Measurements from ENCODE around the gene HYAL3. TPM values are rescaled to one million over a fixed set of nuclear protein-coding genes. Genes with fewer than 3 reads are reported as not detected.
A peak's percentile ranks its signal among the peaks of the same experiment; 100 is the strongest.

The HYAL3 gene
- total and polyA plus RNA-seq, 2 of the 13 experiments (the other 11 are each of a cell fraction or from before 2014, with no cell fraction given), result 5.5 to 10.4 TPM

DNA sequence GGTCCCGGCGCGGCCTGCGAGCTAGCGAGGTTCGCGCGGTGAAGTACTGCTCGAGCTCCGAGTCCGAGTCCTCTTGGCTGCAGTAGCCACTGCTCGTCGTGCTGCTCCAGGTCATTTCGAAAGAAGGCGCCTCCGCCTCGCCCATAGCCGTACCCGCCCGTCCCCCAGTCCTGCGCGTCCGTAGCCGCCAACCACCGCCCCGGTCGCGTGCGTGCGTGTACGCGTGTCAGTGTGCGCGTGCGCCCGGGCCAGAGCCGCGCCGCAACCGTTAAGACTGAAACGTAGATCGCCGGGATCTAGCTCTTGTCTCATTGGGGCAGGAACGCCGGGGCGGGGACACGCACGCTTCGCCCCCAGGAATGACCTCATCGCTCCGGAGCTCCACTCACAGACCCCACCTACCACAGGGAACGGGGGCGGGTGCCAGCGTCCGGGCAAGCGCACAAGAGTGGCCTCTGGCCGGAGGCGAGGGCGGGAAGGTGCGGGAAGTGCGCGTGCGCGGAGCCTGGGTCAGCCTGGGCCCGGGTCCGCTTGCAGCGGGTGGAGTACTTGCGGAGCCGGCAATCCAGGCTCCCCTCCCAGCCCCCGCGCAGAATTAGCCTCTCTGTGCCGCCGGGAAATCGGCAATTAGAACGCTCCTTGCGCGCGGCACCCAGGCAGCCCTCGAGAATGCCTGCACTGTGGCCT, 38.1 kb upstream of the HYAL3 start (continued):
- TF ChIP-seq, protein P1, sequence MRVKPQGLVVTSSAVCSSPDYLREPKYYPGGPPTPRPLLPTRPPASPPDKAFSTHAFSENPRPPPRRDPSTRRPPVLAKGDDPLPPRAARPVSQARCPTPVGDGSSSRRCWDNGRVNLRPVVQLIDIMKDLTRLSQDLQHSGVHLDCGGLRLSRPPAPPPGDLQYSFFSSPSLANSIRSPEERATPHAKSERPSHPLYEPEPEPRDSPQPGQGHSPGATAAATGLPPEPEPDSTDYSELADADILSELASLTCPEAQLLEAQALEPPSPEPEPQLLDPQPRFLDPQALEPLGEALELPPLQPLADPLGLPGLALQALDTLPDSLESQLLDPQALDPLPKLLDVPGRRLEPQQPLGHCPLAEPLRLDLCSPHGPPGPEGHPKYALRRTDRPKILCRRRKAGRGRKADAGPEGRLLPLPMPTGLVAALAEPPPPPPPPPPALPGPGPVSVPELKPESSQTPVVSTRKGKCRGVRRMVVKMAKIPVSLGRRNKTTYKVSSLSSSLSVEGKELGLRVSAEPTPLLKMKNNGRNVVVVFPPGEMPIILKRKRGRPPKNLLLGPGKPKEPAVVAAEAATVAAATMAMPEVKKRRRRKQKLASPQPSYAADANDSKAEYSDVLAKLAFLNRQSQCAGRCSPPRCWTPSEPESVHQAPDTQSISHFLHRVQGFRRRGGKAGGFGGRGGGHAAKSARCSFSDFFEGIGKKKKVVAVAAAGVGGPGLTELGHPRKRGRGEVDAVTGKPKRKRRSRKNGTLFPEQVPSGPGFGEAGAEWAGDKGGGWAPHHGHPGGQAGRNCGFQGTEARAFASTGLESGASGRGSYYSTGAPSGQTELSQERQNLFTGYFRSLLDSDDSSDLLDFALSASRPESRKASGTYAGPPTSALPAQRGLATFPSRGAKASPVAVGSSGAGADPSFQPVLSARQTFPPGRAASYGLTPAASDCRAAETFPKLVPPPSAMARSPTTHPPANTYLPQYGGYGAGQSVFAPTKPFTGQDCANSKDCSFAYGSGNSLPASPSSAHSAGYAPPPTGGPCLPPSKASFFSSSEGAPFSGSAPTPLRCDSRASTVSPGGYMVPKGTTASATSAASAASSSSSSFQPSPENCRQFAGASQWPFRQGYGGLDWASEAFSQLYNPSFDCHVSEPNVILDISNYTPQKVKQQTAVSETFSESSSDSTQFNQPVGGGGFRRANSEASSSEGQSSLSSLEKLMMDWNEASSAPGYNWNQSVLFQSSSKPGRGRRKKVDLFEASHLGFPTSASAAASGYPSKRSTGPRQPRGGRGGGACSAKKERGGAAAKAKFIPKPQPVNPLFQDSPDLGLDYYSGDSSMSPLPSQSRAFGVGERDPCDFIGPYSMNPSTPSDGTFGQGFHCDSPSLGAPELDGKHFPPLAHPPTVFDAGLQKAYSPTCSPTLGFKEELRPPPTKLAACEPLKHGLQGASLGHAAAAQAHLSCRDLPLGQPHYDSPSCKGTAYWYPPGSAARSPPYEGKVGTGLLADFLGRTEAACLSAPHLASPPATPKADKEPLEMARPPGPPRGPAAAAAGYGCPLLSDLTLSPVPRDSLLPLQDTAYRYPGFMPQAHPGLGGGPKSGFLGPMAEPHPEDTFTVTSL (CRISPR knock-in tag; IDR thresholded peaks at IDR 0.05; ENCODE audit: borderline replicate concordance), result 0 out of 2 replicates have a peak, but pooled peaks have one; percentile 9
- TF ChIP-seq SATB2 (CRISPR knock-in tag; IDR thresholded peaks at IDR 0.05) (0 out of 2 replicates have a peak, but pooled peaks have one; percentile 24), NR1H2 (CRISPR knock-in tag; IDR thresholded peaks at IDR 0.05; ENCODE audit: borderline replicate concordance, low read depth) (no peak), U2AF2 (IDR thresholded peaks at IDR 0.05; ENCODE audit: low read depth, low read length) (no peak), ISX (CRISPR knock-in tag; conservative IDR thresholded peaks at IDR 0.05) (no peak), HOXD1 (CRISPR knock-in tag; IDR thresholded peaks at IDR 0.05) (peak; percentile 53; the same call in 1 of the 2 replicates), SPEN (CRISPR knock-in tag; IDR thresholded peaks at IDR 0.05; ENCODE audit: low read depth) (peak; percentile 89), MTF2 (CRISPR knock-in tag; IDR thresholded peaks at IDR 0.05; ENCODE audit: borderline replicate concordance) (0 out of 2 replicates have a peak, but pooled peaks have one; percentile 62), IKZF4 (CRISPR knock-in tag; IDR thresholded peaks at IDR 0.05; ENCODE audit: borderline replicate concordance, low read depth, not compliant biosample characterization) (no peak), KDM6A (CRISPR knock-in tag; IDR thresholded peaks at IDR 0.05; ENCODE audit: low read depth) (no peak), TP53 (CRISPR knock-in tag; conservative IDR thresholded peaks at IDR 0.05) (no peak), ZNF33A (CRISPR knock-in tag; IDR thresholded peaks at IDR 0.05; ENCODE audit: borderline replicate concordance) (no peak)
- TF ChIP-seq, protein P2, sequence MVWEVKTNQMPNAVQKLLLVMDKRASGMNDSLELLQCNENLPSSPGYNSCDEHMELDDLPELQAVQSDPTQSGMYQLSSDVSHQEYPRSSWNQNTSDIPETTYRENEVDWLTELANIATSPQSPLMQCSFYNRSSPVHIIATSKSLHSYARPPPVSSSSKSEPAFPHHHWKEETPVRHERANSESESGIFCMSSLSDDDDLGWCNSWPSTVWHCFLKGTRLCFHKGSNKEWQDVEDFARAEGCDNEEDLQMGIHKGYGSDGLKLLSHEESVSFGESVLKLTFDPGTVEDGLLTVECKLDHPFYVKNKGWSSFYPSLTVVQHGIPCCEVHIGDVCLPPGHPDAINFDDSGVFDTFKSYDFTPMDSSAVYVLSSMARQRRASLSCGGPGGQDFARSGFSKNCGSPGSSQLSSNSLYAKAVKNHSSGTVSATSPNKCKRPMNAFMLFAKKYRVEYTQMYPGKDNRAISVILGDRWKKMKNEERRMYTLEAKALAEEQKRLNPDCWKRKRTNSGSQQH (CRISPR knock-in tag; IDR thresholded peaks at IDR 0.05; ENCODE audit: low read depth), result peak; percentile 89; the same call in 1 of the 2 replicates
- TF ChIP-seq, protein P3, sequence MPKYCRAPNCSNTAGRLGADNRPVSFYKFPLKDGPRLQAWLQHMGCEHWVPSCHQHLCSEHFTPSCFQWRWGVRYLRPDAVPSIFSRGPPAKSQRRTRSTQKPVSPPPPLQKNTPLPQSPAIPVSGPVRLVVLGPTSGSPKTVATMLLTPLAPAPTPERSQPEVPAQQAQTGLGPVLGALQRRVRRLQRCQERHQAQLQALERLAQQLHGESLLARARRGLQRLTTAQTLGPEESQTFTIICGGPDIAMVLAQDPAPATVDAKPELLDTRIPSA (CRISPR knock-in tag; IDR thresholded peaks at IDR 0.05; ENCODE audit: borderline replicate concordance), result no peak
- TF ChIP-seq, protein P4, sequence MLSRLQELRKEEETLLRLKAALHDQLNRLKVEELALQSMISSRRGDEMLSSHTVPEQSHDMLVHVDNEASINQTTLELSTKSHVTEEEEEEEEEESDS (CRISPR knock-in tag; IDR thresholded peaks at IDR 0.05; ENCODE audit: borderline replicate concordance), result no peak
- TF ChIP-seq, protein P5, sequence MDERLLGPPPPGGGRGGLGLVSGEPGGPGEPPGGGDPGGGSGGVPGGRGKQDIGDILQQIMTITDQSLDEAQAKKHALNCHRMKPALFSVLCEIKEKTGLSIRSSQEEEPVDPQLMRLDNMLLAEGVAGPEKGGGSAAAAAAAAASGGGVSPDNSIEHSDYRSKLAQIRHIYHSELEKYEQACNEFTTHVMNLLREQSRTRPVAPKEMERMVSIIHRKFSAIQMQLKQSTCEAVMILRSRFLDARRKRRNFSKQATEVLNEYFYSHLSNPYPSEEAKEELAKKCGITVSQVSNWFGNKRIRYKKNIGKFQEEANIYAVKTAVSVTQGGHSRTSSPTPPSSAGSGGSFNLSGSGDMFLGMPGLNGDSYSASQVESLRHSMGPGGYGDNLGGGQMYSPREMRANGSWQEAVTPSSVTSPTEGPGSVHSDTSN (CRISPR knock-in tag; IDR thresholded peaks at IDR 0.05), result no peak
- TF ChIP-seq, protein P6, sequence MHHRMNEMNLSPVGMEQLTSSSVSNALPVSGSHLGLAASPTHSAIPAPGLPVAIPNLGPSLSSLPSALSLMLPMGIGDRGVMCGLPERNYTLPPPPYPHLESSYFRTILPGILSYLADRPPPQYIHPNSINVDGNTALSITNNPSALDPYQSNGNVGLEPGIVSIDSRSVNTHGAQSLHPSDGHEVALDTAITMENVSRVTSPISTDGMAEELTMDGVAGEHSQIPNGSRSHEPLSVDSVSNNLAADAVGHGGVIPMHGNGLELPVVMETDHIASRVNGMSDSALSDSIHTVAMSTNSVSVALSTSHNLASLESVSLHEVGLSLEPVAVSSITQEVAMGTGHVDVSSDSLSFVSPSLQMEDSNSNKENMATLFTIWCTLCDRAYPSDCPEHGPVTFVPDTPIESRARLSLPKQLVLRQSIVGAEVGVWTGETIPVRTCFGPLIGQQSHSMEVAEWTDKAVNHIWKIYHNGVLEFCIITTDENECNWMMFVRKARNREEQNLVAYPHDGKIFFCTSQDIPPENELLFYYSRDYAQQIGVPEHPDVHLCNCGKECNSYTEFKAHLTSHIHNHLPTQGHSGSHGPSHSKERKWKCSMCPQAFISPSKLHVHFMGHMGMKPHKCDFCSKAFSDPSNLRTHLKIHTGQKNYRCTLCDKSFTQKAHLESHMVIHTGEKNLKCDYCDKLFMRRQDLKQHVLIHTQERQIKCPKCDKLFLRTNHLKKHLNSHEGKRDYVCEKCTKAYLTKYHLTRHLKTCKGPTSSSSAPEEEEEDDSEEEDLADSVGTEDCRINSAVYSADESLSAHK (CRISPR knock-in tag; IDR thresholded peaks at IDR 0.05; ENCODE audit: borderline replicate concordance), result no peak
